ENCODE data around the gene AP2S1. TPM values are rescaled to one million over a fixed set of nuclear protein-coding genes. Genes with fewer than 3 reads are reported as not detected.

AP2S1 gene
- total RNA-seq: 50.1 TPM

DNA sequence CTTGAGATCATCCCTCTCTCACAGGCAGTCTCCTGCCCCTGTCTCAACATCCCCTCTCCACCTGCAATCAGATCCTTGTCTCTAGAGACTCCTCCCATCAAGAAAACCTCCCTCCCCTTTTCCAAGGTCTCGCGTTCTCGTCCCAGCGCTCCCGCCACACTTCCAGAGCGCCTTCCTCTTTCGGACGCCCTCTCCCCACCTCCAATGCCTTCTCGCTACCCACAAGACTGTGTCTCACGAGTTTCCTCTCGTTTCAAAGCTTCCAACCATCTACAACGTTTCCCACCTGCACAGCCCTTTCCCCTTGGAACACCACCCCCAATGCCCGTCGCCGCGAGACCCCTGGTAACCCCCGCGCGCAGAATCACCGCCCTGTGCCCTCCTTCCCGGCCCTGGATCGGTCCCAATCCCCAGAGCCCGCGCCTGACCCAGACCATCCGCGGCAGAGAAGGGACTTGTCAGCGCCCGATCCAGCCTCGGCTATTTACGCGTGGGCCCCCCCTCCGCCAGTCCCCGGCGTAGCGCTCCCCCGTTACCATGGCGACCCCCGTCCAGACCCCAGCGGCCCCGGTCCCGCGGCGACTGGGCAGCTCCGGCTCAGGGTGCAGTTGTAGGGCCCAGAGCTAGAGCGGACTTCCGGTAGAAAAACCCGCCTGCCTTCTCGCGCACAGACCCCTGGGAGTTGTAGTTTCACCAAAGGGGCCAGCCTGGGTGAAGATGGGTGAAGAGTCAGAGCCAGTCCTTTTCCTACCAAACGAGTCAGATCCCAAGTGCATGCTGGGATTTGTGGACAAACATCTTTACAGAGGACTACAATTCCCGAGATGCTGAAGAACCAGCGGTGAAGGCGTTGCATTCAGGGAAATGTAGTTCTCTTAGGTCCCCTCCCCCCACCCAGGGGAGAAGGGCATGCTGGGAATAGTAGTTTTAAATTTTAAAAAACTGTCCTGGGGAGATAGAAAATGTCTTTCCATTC, at the start of gene AP2S1:
Gene AP2S1, minus strand, starts transcription at position 619 of the 976 bp plus-strand sequence. Its CDS starts 80 bp downstream, at position 539.
- Histone ChIP-seq H3K36me3 (ENCODE audit: control insufficient read depth in 3 of 3, insufficient read depth in 3 of 3, low read length in 3 of 3) (peaks cover 4 to 9% (median 7%) of the 10 kb centered on the region in 3 donors), H3K9me3 (ENCODE audit: control insufficient read depth in 3 of 3, low read length in 3 of 3) (no peaks in the 10 kb centered on the region), H3K4me1 (ENCODE audit: control insufficient read depth in 3 of 3, insufficient read depth in 3 of 3, low read length in 3 of 3) (peaks cover 11 to 14% (median 13%) of the 10 kb centered on the region in 3 donors), H3K27me3 (ENCODE audit: control insufficient read depth in 3 of 3, insufficient read depth in 3 of 3, low read length in 3 of 3) (no peaks in the 10 kb centered on the region), H3K27ac (ENCODE audit: low read depth, low read length) (peak within 1 kb of the TSS; percentile 85), H3K4me3 (ENCODE audit: low read length in 3 of 3) (peak within 1 kb of the TSS; percentile 87 to 91 (median 88)), H3K9ac (ENCODE audit: low read depth in 1 of 3, low read length in 3 of 3) (peak within 1 kb of the TSS; percentile 87 to 93 (median 88))

DNA sequence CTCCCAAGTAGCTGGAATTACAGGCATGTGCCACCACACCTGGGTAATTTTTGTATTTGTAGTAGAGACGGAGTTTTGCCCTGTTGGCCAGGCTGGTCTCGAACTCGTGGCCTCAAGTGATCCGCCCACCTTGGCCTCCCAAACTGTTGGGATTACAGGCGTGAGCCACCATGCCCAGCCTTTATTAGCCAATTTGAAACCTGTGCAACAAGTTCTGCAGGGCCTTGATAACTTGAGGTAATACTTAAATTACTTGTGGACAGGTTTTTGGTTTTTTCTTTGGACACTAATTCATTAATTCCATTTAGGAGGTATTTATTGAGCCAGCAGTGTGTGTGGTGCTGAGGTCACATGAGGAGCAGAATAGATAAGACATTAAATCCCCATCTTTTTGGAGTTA, 49.7 kb upstream of the AP2S1 start:
- Histone ChIP-seq H3K27me3 (ENCODE audit: control insufficient read depth in 3 of 3, insufficient read depth in 3 of 3, low read length in 3 of 3) (no peaks in the 10 kb centered on the region), H3K36me3 (ENCODE audit: control insufficient read depth in 3 of 3, insufficient read depth in 3 of 3, low read length in 3 of 3) (no peaks in the 10 kb centered on the region), H3K27ac (ENCODE audit: low read depth, low read length) (no peak overlapping the region), H3K9ac (ENCODE audit: low read depth in 1 of 3, low read length in 3 of 3) (no peak overlapping the region), H3K4me3 (ENCODE audit: low read length in 3 of 3) (no peak overlapping the region), H3K9me3 (ENCODE audit: control insufficient read depth in 3 of 3, low read length in 3 of 3) (no peaks in the 10 kb centered on the region), H3K4me1 (ENCODE audit: control insufficient read depth in 3 of 3, insufficient read depth in 3 of 3, low read length in 3 of 3) (peaks cover 23 to 38% (median 32%) of the 10 kb centered on the region in 3 donors)

DNA sequence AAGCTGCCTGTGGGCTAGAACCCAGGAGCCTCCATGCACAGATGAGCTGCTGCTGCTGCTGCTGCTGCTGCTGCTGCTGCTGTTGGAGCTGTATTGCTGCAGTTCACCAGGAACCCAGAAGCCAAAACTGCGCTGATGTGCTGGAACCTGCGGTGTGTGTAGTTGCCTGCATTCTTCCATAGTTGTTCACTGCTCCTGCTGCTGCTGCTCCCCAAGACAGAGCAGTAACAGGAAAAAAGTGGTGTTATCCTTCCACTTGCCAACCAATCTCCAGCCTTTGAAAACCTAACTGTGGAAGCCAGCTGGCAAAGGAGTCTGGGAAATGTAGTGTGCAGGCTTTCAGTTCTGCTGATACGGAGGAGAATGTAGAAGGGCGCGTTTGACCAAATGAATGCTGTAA, 48.1 kb upstream of the AP2S1 start:
- Histone ChIP-seq H3K4me1 (ENCODE audit: control insufficient read depth in 3 of 3, insufficient read depth in 3 of 3, low read length in 3 of 3) (peaks cover 11 to 27% (median 21%) of the 10 kb centered on the region in 3 donors), H3K9me3 (ENCODE audit: control insufficient read depth in 3 of 3, low read length in 3 of 3) (no peaks in the 10 kb centered on the region), H3K9ac (ENCODE audit: low read depth in 1 of 3, low read length in 3 of 3) (no peak overlapping the region), H3K27ac (ENCODE audit: low read depth, low read length) (no peak overlapping the region), H3K4me3 (ENCODE audit: low read length in 3 of 3) (peak overlapping the region in 2 of 3 donors; percentile 36 to 48), H3K27me3 (ENCODE audit: control insufficient read depth in 3 of 3, insufficient read depth in 3 of 3, low read length in 3 of 3) (no peaks in the 10 kb centered on the region), H3K36me3 (ENCODE audit: control insufficient read depth in 3 of 3, insufficient read depth in 3 of 3, low read length in 3 of 3) (no peaks in the 10 kb centered on the region)

DNA sequence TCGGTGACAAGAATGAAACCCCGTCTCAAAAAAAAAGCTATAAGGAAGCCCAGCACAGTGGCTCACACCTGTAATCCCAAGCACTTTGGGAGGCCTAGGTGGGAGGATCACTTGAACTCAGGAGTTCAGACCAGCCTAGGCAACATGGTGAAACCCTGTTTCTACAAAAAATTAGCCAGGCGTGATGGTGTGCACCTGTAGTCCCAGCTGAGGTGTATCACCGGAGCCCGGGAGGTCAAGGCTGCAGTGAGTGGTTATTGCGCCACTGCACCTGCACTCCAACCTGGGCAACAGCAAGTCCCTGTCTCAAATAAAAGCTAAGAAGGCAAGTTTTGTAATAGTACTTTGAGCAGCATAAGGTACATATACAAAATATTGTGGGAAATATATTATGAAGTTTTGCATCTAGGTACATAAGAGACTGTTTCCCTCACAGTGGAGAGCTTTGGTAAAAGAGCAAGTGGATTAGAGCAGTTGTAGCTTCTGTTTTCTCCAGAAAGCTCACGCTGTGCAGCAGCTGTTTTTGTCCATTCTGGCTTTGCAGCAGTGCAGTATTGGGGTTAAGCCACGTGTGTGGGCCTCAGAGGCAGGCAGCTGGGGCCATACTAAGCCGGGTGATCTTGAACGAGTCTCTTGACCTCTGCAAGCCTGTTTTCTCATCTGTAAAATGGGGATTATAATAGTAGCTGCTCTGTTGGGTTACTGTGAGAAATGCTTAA, 45.6 kb upstream of the AP2S1 start:
- Histone ChIP-seq H3K9ac (ENCODE audit: low read depth in 1 of 3, low read length in 3 of 3) (no peak overlapping the region), H3K4me1 (ENCODE audit: control insufficient read depth in 3 of 3, insufficient read depth in 3 of 3, low read length in 3 of 3) (peaks cover 3 to 18% (median 10%) of the 10 kb centered on the region in 3 donors)

GRCh38 chr19:46892252-46893179, 41.9 kb upstream of the AP2S1 start:
- Histone ChIP-seq H3K4me3 (ENCODE audit: low read length in 3 of 3) (no peak overlapping the region), H3K9me3 (ENCODE audit: control insufficient read depth in 3 of 3, low read length in 3 of 3) (no peaks in the 10 kb centered on the region), H3K9ac (ENCODE audit: low read depth in 1 of 3, low read length in 3 of 3) (no peak overlapping the region), H3K27me3 (ENCODE audit: control insufficient read depth in 3 of 3, insufficient read depth in 3 of 3, low read length in 3 of 3) (no peaks in the 10 kb centered on the region), H3K36me3 (ENCODE audit: control insufficient read depth in 3 of 3, insufficient read depth in 3 of 3, low read length in 3 of 3) (no peaks in the 10 kb centered on the region), H3K4me1 (ENCODE audit: control insufficient read depth in 3 of 3, insufficient read depth in 3 of 3, low read length in 3 of 3) (peaks cover 4 to 17% (median 10%) of the 10 kb centered on the region in 3 donors), H3K27ac (ENCODE audit: low read depth, low read length) (no peak overlapping the region)

More for the DNA sequence above, 45.6 kb upstream of the AP2S1 start:
- Histone ChIP-seq H3K4me3 (ENCODE audit: low read length in 3 of 3) (no peak overlapping the region), H3K36me3 (ENCODE audit: control insufficient read depth in 3 of 3, insufficient read depth in 3 of 3, low read length in 3 of 3) (no peaks in the 10 kb centered on the region), H3K9me3 (ENCODE audit: control insufficient read depth in 3 of 3, low read length in 3 of 3) (no peaks in the 10 kb centered on the region), H3K27ac (ENCODE audit: low read depth, low read length) (no peak overlapping the region), H3K27me3 (ENCODE audit: control insufficient read depth in 3 of 3, insufficient read depth in 3 of 3, low read length in 3 of 3) (no peaks in the 10 kb centered on the region)

GRCh38 chr19:46890423-46891170, 40.0 kb upstream of the AP2S1 start:
- no peak overlapping the region for H3K27ac ChIP-seq (ENCODE audit: low read depth, low read length)
- H3K4me1 ChIP-seq (ENCODE audit: control insufficient read depth in 3 of 3, insufficient read depth in 3 of 3, low read length in 3 of 3): peaks cover 0 to 10% (median 7%) of the 10 kb centered on the region in 3 donors
- no peak overlapping the region for H3K9ac ChIP-seq (ENCODE audit: low read depth in 1 of 3, low read length in 3 of 3)

GRCh38 chr19:46887240-46887782, 36.7 kb upstream of the AP2S1 start:
- Histone ChIP-seq H3K9ac (ENCODE audit: low read depth in 1 of 3, low read length in 3 of 3) (no peak overlapping the region), H3K36me3 (ENCODE audit: control insufficient read depth in 3 of 3, insufficient read depth in 3 of 3, low read length in 3 of 3) (no peaks in the 10 kb centered on the region), H3K4me1 (ENCODE audit: control insufficient read depth in 3 of 3, insufficient read depth in 3 of 3, low read length in 3 of 3) (peaks cover 3 to 8% (median 7%) of the 10 kb centered on the region in 3 donors), H3K9me3 (ENCODE audit: control insufficient read depth in 3 of 3, low read length in 3 of 3) (no peaks in the 10 kb centered on the region), H3K27ac (ENCODE audit: low read depth, low read length) (no peak overlapping the region), H3K27me3 (ENCODE audit: control insufficient read depth in 3 of 3, insufficient read depth in 3 of 3, low read length in 3 of 3) (no peaks in the 10 kb centered on the region), H3K4me3 (ENCODE audit: low read length in 3 of 3) (no peak overlapping the region)

More at GRCh38 chr19:46890423-46891170, 40.0 kb upstream of the AP2S1 start:
- Histone ChIP-seq H3K27me3 (ENCODE audit: control insufficient read depth in 3 of 3, insufficient read depth in 3 of 3, low read length in 3 of 3) (no peaks in the 10 kb centered on the region), H3K4me3 (ENCODE audit: low read length in 3 of 3) (no peak overlapping the region), H3K36me3 (ENCODE audit: control insufficient read depth in 3 of 3, insufficient read depth in 3 of 3, low read length in 3 of 3) (no peaks in the 10 kb centered on the region), H3K9me3 (ENCODE audit: control insufficient read depth in 3 of 3, low read length in 3 of 3) (no peaks in the 10 kb centered on the region)

- Histone ChIP-seq H3K4me3 (ENCODE audit: low read length in 3 of 3) (no peak overlapping the region), H3K36me3 (ENCODE audit: control insufficient read depth in 3 of 3, insufficient read depth in 3 of 3, low read length in 3 of 3) (no peaks in the 10 kb centered on the region), H3K9ac (ENCODE audit: low read depth in 1 of 3, low read length in 3 of 3) (no peak overlapping the region), H3K4me1 (ENCODE audit: control insufficient read depth in 3 of 3, insufficient read depth in 3 of 3, low read length in 3 of 3) (peaks cover 3 to 8% (median 7%) of the 10 kb centered on the region in 3 donors), H3K27ac (ENCODE audit: low read depth, low read length) (no peak overlapping the region), H3K27me3 (ENCODE audit: control insufficient read depth in 3 of 3, insufficient read depth in 3 of 3, low read length in 3 of 3) (no peaks in the 10 kb centered on the region), H3K9me3 (ENCODE audit: control insufficient read depth in 3 of 3, low read length in 3 of 3) (no peaks in the 10 kb centered on the region)
Measured at GRCh38 chr19:46886546-46887239, 36.0 kb upstream of the AP2S1 start.
